GM12873 (cell line): Measurements from ENCODE around the gene CADM2.

Experiments used
- CTCF ChIP-seq: IDR thresholded peaks from 2 replicates; pipeline ENCODE4 v1.5.1; 2012; ENCODE audit warnings: low read depth, mild to moderate bottlenecking, moderate library complexity, low read length, control low read depth; ENCODE audit not compliant: insufficient read depth; ENCODE audit errors: missing control alignments

The CADM2 gene

GRCh38 chr3:85312331-85312730, 353.5 kb downstream of the CADM2 start:
- no peak for TF ChIP-seq CTCF

- TF ChIP-seq CTCF, result no peak
These were observed 354.6 kb downstream of the CADM2 start for GRCh38 chr3:85313380-85313779.

GRCh38 chr3:85316252-85316651, 357.5 kb downstream of the CADM2 start:
- no peak for TF ChIP-seq CTCF

- TF ChIP-seq CTCF, result no peak
These were observed 363.1 kb downstream of the CADM2 start for GRCh38 chr3:85321892-85322291.

- no peak for TF ChIP-seq CTCF
These were observed 371.3 kb downstream of the CADM2 start for GRCh38 chr3:85330071-85330470.

GRCh38 chr3:85337895-85338294, 379.1 kb downstream of the CADM2 start:
- TF ChIP-seq CTCF, result no peak

- TF ChIP-seq CTCF, result peak; percentile 39
These were observed 384.1 kb downstream of the CADM2 start for GRCh38 chr3:85342915-85343314.
